ENCODE results near the gene CNTFR.

The CNTFR gene

DNA sequence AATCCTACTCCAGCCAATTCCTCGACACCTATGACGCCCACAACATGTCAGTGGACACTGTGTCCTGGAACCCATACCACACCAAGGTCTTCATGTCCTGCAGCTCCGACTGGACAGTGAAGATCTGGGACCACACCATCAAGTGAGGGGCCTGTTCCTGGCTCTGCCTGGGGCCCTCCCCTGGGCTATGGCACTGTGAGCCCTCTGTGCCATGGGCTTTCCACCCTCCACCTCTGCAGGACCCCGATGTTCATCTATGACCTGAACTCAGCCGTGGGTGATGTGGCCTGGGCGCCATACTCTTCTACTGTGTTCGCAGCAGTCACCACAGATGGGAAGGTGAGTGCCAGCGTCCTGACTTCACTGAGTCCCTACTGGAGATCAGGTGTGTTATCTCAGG, 75.1 kb downstream of the CNTFR start:
- no peak for TF ChIP-seq CTCF (IDR thresholded peaks at IDR 0.05)
- no peak for DNase-seq (ENCODE audit: low spot score)
- H3K4me3 ChIP-seq: no peak overlapping the region
- no peak overlapping the region for H3K27ac ChIP-seq

GRCh38 chr9:34513567-34514214, 75.8 kb downstream of the CNTFR start:
- TF ChIP-seq CTCF (IDR thresholded peaks at IDR 0.05): no peak
- no peak for DNase-seq (ENCODE audit: low spot score)
- Histone ChIP-seq H3K4me3 (no peak overlapping the region), H3K27ac (no peak overlapping the region)

- no peak overlapping the region for H3K4me3 ChIP-seq
- no peak for DNase-seq (ENCODE audit: low spot score)
- TF ChIP-seq CTCF (IDR thresholded peaks at IDR 0.05): no peak
- H3K27ac ChIP-seq: no peak overlapping the region
Measured at GRCh38 chr9:34512131-34513078, 77.1 kb downstream of the CNTFR start.

- Histone ChIP-seq H3K4me3 (no peak overlapping the region), H3K27ac (no peak overlapping the region)
- TF ChIP-seq CTCF (IDR thresholded peaks at IDR 0.05): no peak
- no peak for DNase-seq (ENCODE audit: low spot score)
Measured at GRCh38 chr9:34510497-34511468, 78.7 kb downstream of the CNTFR start.

GRCh38 chr9:34508951-34509350, 80.6 kb downstream of the CNTFR start:
- Histone ChIP-seq H3K4me3 (no peak overlapping the region), H3K27ac (no peak overlapping the region)
- no peak for TF ChIP-seq CTCF (IDR thresholded peaks at IDR 0.05)
- no peak for DNase-seq (ENCODE audit: low spot score)

DNA sequence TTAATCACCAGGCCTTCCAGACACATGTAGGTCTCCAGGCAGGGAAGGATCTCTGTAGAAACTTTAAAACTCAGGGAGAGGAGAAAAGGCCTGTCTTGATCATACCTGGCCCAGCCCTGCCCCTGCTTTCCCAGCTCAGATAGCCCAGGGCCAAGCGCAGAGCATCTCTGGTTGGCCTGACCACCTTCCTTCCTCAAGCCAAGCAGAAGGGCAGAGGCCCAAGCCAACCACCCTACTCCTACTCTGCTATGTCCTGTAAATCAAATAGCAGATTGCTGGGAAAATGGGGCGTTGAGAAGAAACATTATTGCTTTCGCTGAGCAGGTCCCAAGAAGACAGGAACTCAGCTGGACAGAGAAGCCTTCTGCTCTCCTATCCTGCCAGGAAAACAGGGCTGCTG, 81.1 kb downstream of the CNTFR start:
- TF ChIP-seq CTCF (IDR thresholded peaks at IDR 0.05): no peak
- no peak for DNase-seq (ENCODE audit: low spot score)
- H3K27ac ChIP-seq: no peak overlapping the region
- no peak overlapping the region for H3K4me3 ChIP-seq
